Measurements from ENCODE around the gene KRT9.

KRT9 gene

DNA sequence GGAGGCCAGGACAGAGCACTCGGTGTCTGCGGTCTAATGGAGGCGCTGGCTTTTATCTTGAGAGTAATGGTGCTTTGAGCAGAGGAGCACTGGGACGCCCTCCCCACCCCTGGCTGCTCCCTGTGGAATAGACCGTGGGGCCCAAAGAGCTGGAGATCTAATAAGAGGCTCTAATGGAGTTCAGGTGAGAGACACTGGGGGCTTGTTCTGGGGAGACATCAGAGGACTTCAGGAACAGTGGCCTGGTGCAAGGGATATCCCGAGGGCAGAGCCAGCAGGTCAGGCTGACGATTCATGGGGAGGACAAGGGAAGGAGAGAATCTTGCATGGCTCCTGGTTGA lies 34.3 kb downstream of the KRT9 start:
- TF ChIP-seq, protein P1, sequence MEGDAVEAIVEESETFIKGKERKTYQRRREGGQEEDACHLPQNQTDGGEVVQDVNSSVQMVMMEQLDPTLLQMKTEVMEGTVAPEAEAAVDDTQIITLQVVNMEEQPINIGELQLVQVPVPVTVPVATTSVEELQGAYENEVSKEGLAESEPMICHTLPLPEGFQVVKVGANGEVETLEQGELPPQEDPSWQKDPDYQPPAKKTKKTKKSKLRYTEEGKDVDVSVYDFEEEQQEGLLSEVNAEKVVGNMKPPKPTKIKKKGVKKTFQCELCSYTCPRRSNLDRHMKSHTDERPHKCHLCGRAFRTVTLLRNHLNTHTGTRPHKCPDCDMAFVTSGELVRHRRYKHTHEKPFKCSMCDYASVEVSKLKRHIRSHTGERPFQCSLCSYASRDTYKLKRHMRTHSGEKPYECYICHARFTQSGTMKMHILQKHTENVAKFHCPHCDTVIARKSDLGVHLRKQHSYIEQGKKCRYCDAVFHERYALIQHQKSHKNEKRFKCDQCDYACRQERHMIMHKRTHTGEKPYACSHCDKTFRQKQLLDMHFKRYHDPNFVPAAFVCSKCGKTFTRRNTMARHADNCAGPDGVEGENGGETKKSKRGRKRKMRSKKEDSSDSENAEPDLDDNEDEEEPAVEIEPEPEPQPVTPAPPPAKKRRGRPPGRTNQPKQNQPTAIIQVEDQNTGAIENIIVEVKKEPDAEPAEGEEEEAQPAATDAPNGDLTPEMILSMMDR (conservative IDR thresholded peaks at IDR 0.05; ENCODE audit: low read length) = no peak
- no peak for TF ChIP-seq EZH2phosphoT487 (IDR thresholded peaks at IDR 0.05; ENCODE audit: borderline replicate concordance)
- no peaks in the 10 kb centered on the region for H3K4me1 ChIP-seq (ENCODE audit: insufficient read depth, low read length, poor library complexity, severe bottlenecking)
- H3K79me2 ChIP-seq (ENCODE audit: insufficient read depth, low read length) = no peaks in the 10 kb centered on the region

GRCh38 chr17:41536741-41537613 lies 34.9 kb downstream of the KRT9 start:
- no peak overlapping the region for H3K9ac ChIP-seq (ENCODE audit: low read depth, low read length, poor library complexity, severe bottlenecking)
- no peaks in the 10 kb centered on the region for H3K36me3 ChIP-seq (ENCODE audit: insufficient read depth, low read length)
- H3K4me3 ChIP-seq (ENCODE audit: low read length, poor library complexity, severe bottlenecking) = no peak overlapping the region
- H3K4me1 ChIP-seq (ENCODE audit: insufficient read depth, low read length, poor library complexity, severe bottlenecking) = no peaks in the 10 kb centered on the region
- no peak overlapping the region for H2AFZ ChIP-seq (ENCODE audit: low read length)
- H3K79me2 ChIP-seq (ENCODE audit: insufficient read depth, low read length) = no peaks in the 10 kb centered on the region
- no peaks in the 10 kb centered on the region for H3K9me2 ChIP-seq (replicated peaks; ENCODE audit: low read depth, low read length)
- no peak for TF ChIP-seq EZH2phosphoT487 (IDR thresholded peaks at IDR 0.05; ENCODE audit: borderline replicate concordance)
- TF ChIP-seq, protein P1 (conservative IDR thresholded peaks at IDR 0.05; ENCODE audit: low read length) = no peak
- H3K4me2 ChIP-seq (ENCODE audit: low read depth, low read length, poor library complexity, severe bottlenecking) = no peak overlapping the region
- H4K20me1 ChIP-seq (ENCODE audit: insufficient read depth, low read length, poor library complexity, severe bottlenecking) = no peaks in the 10 kb centered on the region
- H3K9me3 ChIP-seq (ENCODE audit: insufficient read depth, low read depth, low read length) = no peaks in the 10 kb centered on the region
- H3K27me3 ChIP-seq (ENCODE audit: insufficient read depth, low read length, poor library complexity, severe bottlenecking) = no peaks in the 10 kb centered on the region
- no peaks in the 10 kb centered on the region for H3F3A ChIP-seq (ENCODE audit: low read depth)

More for the DNA sequence above, 34.3 kb downstream of the KRT9 start:
- Histone ChIP-seq H4K20me1 (ENCODE audit: insufficient read depth, low read length, poor library complexity, severe bottlenecking) (no peaks in the 10 kb centered on the region), H2AFZ (ENCODE audit: low read length) (no peak overlapping the region), H3K4me2 (ENCODE audit: low read depth, low read length, poor library complexity, severe bottlenecking) (no peak overlapping the region), H3F3A (ENCODE audit: low read depth) (no peaks in the 10 kb centered on the region), H3K9me2 (replicated peaks; ENCODE audit: low read depth, low read length) (no peaks in the 10 kb centered on the region), H3K9ac (ENCODE audit: low read depth, low read length, poor library complexity, severe bottlenecking) (no peak overlapping the region), H3K27me3 (ENCODE audit: insufficient read depth, low read length, poor library complexity, severe bottlenecking) (no peaks in the 10 kb centered on the region), H3K9me3 (ENCODE audit: insufficient read depth, low read depth, low read length) (no peaks in the 10 kb centered on the region), H3K36me3 (ENCODE audit: insufficient read depth, low read length) (no peaks in the 10 kb centered on the region), H3K4me3 (ENCODE audit: low read length, poor library complexity, severe bottlenecking) (no peak overlapping the region)

DNA sequence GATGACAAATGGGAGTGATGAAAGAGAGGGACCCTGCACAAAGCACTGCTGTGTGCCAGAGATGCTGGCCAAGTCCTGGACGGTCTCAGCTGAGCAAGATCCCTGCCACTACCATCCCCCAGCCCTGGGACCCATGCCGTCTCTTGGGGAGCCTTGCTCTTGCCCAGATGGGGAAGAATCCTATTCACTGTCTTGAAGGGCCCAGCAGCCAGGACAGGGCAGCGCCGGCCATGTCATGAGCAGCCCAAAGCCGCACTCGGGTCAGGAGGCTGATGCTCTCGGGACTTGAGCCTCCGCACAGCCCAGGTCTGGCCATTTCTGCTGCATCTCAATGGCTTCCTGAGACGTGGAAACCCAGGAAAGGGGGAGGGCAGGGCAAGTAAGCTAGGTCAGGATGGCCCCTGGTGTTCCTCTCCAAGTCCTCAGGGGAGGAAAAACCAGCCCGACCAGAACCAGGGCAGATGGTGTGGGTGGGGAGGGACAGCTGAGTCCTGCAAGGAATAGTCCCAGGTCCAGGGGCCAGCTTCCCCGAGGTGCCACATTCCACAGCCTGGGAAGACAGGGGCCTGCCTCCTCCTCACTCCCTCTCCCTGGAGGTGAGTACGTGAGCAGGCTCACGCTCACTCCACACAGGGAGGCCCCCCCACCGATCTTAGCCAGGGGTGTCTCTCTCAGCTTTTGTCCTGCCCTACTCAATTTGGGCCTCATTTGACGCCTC lies 35.9 kb downstream of the KRT9 start:
- Histone ChIP-seq H3K4me3 (ENCODE audit: low read length, poor library complexity, severe bottlenecking) (no peak overlapping the region), H4K20me1 (ENCODE audit: insufficient read depth, low read length, poor library complexity, severe bottlenecking) (no peaks in the 10 kb centered on the region), H3K4me1 (ENCODE audit: insufficient read depth, low read length, poor library complexity, severe bottlenecking) (no peaks in the 10 kb centered on the region), H3F3A (ENCODE audit: low read depth) (no peaks in the 10 kb centered on the region), H3K9me3 (ENCODE audit: insufficient read depth, low read depth, low read length) (no peaks in the 10 kb centered on the region), H2AFZ (ENCODE audit: low read length) (no peak overlapping the region), H3K79me2 (ENCODE audit: insufficient read depth, low read length) (no peaks in the 10 kb centered on the region), H3K9me2 (replicated peaks; ENCODE audit: low read depth, low read length) (no peaks in the 10 kb centered on the region), H3K27me3 (ENCODE audit: insufficient read depth, low read length, poor library complexity, severe bottlenecking) (no peaks in the 10 kb centered on the region), H3K36me3 (ENCODE audit: insufficient read depth, low read length) (no peaks in the 10 kb centered on the region), H3K9ac (ENCODE audit: low read depth, low read length, poor library complexity, severe bottlenecking) (no peak overlapping the region), H3K4me2 (ENCODE audit: low read depth, low read length, poor library complexity, severe bottlenecking) (no peak overlapping the region)
- TF ChIP-seq, protein P1 (conservative IDR thresholded peaks at IDR 0.05; ENCODE audit: low read length) = no peak
- no peak for TF ChIP-seq EZH2phosphoT487 (IDR thresholded peaks at IDR 0.05; ENCODE audit: borderline replicate concordance)
